Measurements from ENCODE around the gene ZP1.
"Not testable (repeated sequence)": the region's sequence is repeated elsewhere in the genome, so short reads cannot be mapped to it uniquely, and the experiment has no call there.

The ZP1 gene, protein sequence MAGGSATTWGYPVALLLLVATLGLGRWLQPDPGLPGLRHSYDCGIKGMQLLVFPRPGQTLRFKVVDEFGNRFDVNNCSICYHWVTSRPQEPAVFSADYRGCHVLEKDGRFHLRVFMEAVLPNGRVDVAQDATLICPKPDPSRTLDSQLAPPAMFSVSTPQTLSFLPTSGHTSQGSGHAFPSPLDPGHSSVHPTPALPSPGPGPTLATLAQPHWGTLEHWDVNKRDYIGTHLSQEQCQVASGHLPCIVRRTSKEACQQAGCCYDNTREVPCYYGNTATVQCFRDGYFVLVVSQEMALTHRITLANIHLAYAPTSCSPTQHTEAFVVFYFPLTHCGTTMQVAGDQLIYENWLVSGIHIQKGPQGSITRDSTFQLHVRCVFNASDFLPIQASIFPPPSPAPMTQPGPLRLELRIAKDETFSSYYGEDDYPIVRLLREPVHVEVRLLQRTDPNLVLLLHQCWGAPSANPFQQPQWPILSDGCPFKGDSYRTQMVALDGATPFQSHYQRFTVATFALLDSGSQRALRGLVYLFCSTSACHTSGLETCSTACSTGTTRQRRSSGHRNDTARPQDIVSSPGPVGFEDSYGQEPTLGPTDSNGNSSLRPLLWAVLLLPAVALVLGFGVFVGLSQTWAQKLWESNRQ

DNA sequence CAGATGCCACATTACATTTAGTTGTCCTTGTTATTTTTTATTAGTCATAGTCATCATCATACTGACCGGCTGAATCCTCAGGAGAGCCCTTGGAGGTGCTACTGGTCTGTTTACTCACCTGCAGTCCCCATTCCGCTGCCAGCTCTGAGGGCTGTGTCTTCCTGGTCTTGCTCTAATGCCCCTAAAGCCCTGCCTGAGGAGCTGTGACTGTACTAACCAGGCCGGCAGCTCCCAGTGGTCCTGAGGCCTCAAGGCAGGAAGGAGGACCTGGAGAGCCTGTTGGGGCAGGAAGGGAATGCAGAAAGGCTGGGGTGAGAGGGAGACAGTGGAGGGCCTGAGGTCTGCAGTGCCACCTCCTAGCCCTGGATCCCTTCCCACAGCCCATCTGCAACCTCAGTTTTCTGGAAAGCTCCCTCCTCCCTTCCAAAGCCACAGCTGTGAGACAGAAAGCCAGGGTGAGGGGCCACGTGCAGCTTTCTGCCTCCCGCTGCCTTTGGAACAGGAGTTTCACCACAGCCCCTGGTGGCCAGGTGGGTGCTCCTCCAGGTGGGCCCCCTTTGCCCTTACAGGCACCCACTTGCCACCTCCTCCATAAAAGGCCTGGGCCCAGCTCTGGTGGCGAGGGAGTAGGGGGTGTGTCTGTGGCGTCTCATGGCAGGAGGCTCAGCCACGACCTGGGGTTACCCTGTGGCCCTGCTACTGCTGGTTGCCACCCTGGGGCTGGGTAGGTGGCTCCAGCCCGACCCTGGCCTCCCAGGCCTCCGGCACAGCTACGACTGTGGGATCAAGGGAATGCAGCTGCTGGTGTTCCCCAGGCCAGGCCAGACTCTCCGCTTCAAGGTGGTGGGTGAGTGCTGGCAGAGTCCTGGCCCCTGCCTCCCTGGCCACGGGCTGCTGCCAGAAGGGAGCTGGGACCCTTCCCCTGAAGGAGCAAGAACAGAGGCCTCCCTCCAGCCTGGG is at the start of gene ZP1:
Gene ZP1 (plus strand): TSS at position 632 of the 960 bp plus-strand sequence. CDS start 20 bp downstream, at position 652.
- peak; percentile 30 for DNase-seq

DNA sequence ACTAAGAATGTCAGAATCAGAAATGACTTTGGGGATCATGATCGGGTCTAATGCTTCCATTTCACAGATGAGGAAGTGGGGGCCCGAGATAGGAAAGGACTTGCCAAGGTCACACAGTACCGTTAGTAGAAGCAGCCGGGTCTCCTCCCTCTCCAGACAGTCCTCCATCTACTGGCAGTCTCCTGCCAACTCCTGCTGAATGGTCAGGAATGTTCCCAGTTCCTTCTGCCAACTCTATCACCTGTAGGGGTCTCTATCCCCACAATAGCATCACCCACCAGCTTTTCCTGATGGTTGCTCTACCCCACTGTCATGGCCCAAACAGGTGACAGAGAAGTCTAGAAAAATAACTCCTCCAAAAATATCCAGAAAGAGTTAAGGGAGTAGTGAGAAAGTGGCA is 49.3 kb upstream of the ZP1 start:
- DNase-seq = no peak

DNA sequence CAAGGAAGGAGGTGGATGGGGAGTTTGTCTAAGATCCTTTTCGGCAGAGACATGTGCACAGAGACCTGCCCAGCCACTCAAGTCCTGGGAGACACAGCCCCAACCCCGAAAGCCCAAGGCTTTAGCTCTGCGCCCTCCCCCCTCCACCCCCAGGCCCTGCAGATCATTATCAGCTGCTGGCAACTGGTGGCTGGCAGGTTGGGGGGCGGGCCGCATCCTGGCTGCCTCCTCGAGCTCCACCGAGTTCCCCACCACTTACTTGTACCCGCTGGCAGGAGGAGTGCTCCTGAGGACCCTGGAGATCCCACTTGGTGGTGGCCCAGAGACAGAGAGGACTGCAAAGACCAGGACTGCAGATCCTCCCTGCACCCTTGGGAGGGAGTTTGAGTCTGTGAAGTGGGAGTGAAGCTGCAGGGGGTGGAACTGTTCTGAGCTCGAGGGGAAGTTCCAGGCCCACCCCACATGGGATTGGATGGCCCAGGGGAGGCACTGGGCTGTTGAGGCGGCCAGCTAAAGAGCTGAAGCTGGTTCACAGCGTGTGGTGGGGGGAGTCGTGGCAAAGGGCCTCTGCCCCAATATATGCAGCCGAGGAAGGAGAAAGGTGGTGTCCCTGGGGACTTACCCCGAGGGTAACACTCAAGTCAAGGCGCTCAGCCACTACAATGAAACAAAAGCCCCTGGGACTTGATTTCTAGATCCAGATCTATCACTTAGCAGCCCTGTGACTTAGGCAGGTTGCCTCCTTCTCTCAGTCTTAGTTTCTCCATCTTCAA is 45.3 kb upstream of the ZP1 start:
- no peak for DNase-seq

DNA sequence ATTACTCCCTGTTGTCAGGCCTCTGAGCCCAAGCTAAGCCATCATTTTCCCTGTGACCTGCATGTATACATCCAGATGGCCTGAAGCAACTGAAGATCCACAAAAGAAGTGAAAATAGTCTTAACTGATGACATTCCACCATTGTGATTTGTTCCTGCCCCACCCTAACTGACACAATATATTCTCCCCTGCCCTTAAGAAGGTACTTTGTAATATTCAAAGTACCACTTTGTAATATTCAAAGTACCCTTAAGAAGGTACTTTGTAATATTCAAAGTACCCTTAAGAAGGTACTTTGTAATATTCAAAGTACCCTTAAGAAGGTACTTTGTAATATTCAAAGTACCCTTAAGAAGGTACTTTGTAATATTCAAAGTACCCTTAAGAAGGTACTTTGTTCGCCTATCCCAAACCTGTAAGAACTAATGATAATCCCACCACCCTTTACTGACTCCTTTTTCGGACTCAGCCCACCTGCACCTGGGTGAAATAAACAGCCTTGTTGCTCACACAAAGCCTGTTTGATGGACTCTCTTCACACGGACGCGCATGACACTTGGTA is 43.5 kb upstream of the ZP1 start:
- DNase-seq = not testable (repeated sequence)

DNA sequence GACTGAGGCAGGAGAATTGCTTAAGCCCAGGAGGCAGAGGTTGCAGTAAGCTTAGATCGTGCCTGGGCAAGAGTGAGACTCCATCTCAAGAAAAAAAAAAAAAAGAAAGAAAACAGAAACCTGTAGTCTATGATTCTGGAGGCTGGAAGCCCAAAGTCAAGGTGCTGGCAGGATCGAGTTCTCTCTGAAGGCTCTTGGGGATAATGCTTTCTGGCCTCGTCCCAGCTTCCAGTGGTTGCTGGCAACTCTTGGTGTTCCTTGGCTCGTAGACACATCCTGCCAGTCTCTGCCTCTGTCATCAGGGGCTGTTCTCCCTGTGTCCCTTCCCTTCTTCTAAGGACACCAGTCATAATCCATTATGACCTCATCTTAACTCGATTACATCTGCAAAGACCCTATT is 42.2 kb upstream of the ZP1 start:
- DNase-seq = no peak

DNA sequence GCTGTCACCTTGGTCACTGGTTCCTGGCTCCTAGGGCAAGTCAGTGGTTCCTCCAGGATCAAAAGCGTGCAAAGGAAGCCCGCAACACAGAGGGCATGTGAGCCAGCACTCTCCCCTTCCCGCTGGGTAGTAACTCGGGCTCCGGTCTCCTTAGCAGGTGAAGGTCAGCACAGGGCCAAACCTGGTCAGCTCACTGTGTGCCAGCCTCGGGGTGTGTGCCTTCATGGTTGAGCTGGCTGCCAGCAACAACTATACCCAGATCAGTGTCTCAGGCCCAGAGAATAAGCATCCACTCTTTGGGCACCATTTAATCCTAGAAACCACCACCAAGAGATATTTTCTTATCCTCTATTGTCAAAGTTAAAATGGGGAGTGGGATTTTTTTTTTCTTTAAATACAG is 41.6 kb upstream of the ZP1 start:
- DNase-seq = no peak

DNA sequence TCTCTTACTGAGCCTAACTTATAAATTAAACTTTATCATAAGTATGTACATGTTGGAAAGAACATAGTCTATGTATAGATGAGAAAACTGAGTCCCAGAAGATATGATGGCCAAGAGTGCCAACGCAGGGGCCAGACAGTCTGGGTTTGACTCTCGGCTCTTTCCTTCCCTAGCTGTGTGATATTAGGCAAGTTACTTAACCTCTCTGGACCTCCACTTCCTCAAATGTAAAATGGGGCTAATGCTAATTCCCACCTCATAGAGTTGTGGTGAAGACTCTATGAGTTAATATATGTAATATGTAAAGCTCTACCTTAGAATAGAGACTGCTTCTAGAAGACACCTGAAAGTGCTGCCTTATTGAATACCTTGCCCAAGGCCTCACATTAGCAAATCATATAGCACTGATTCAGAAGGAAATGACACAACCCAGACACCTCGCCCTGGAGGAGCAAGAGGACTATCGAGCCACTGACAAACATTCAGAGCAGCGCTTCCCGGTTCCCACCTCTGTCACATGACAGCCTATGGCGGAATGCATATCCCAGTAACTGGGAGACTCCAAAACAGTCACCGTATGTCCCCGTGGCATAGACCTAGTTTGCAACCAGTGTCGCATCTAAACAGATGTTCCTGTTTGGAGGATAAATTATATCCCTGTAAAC is 36.7 kb upstream of the ZP1 start:
- no peak for DNase-seq

DNA sequence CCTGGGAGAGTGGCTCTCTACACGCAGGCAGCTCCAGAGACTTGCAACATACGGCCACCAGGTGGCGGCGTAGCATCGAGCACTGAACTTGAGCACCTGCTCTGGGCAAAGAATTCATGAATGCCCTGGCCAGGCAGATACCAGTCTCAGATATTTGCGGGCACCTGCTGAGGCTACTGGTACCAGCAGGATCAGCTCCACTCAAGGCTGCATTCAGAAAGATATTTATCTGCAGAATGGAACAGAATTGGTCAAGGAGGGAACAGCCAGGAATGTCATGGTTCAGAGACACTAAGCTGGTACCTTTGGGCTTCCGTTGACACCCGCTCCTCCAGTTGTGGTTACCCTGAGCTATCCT is 36.2 kb upstream of the ZP1 start:
- peak; percentile 92 for DNase-seq

DNA sequence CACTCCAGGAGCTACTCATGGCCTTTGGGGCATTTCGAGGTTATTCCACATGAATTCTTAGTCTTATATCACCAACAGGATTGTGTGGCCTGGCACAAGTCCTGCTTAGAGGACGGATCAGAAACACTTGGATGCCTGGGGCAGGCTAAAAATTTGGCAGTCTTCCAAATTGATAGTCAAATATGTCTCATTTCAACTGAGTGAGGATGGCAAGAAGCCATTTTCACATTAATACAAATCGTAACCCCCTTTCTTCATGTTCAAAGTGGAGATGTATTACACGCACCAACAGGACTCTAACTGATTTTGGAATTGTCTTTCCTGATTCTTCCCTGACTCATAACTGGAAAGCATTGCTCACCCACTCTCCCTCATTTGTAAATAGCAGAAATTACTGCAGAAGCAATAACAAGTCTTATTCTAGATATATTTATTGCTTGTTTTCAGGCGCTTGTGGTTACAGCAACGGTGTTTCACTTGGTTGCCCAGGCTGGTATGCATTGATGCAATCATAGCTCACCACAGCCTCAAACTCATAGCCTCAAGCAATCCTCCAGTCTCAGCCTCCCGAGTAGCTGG is 35.8 kb upstream of the ZP1 start:
- DNase-seq = peak; percentile 85

DNA sequence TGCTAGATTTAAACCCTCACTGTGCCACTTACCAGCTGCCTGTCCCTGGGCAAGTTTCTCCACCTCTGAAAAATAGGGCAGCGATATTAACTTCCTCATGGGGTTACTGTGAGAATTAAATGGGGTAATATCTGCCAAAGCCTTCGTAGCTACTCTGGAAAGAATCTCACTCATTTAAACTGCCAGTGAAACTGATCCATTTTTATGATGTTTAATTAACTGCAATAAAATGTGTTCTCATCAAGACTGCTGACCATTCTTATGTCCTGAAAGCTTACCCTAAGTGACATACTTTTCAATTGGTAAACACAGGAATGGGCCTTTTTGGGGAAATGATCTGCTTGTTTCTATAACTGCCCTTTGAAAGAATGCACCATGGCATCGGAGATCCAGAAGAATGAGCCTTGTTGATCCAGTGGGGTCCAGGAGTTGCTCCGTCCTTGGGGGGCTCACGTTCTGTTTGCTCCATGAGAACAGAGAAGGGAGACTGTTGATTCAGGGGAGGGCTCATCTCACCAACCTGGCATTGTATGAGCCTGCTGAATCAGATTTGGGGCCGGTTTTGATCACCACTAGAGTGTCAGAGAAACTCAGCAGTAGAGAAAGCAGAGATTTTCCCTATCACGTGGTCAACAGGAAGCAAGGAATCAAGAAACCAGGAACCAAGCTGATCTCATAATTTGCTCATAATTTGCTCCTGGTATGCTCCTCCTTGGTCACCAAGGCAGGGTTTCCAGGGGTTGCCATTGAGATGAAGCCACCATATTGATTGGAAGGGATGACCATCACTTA is 32.4 kb upstream of the ZP1 start:
- DNase-seq = no peak

DNA sequence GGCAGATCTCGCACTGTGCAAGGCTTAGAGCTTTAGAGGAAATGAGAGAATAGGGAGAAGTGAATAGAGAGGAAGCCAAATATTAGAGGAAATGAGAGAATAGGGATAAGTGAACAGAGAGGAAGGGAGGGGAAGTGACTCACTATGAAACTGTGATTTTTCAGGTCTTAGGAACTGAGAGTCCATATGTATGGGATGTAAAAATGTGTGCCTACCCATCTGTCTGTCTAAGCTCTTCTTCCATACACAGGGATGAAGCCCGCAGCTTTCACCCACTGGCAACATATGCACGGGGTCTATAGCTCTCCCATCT is 31.9 kb upstream of the ZP1 start:
- no peak for DNase-seq

DNA sequence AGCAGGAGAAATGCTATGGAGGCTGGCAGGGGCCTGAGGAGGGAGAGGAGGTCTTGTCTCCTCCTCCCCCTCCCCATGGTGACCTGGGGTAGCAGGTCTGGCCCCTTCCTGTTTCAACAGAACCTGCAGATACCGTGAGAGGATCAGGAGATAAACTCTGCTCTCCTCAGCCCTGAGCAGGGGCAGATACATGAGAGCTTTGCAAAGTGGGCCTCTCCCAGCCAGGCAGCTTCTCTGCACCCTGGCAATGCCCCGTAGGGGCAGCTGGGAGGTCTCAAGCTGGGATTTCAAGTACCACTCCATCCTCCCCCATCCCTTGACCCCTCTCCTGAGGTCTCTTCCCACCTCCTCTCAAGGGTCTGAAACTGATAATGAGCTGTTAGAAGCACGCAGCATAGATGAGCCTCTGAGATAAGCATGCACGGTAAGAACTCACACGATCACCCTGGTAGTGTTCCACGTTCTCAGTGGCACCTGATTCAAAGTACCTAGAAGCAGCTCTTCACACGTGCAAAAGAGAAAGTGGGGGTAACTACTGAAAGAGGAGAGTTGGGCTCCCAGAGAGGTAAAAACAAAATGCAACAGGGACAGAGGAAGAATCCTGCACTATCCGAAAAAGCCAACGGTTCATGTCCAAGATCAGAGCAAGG is 30.4 kb upstream of the ZP1 start:
- no peak for DNase-seq

DNA sequence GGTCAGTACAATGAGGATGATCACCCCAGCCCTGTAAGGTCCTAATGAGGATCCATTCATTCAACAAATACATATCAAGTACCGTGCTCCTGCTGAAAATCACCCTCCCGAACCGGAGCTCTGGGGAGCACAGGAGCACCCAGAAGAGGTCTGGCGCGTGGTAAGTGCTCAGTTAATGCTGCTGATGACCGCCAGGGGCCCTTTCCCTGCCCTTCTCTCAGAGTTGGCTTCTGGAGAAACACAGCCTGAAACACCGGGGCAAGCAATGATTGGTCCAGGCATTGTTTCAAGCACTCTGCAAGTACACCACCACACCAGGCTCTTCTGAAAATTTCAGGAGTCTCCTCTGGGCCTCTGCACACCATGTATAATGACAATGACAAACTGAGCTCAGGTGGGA is 29.2 kb upstream of the ZP1 start:
- DNase-seq = no peak

DNA sequence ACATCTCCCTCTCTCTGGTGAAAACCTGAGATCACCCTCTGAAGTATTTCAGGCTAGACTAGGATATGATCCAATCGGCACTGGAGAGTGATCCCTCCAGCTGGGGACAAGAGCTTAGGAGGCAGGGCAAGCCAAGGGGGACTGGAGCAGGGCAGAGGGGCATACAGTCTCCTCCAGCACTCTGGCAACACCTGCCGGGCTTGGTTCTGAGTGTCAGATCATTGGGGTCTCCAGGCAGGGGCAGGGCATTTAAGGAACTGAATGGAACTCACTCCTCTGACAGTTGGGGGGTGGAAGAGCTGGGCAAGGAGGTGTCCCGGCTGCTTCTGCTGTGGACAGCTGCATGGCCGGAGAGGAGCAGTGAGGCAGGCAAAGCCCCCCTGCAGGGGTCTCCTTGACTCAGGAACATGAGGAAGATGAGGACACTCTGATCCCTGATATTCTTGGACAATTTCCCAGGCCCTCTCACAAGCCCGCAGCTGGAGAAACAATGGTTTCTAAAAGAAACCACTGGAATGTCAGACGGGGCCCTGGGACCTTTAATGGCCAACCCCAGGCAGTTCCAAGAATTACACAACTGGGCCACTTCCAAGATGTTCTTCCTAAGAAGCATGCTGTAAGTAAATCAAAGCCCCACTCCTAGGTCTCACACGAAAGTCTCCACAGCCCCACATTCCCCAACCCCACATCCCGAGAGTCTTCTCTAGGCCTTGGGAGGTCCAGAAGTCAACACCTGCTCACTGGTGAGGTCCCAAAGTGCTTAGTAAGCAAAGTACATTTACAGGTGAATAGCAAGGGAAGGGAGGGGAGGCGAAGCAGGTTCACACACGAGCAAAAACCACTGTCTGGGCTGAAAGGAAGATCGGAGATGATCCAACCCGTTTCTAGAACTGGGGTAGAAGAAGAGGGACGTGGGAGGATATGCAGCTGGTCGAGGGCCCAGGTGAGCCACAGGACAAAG is 26.6 kb upstream of the ZP1 start:
- no peak for DNase-seq

DNA sequence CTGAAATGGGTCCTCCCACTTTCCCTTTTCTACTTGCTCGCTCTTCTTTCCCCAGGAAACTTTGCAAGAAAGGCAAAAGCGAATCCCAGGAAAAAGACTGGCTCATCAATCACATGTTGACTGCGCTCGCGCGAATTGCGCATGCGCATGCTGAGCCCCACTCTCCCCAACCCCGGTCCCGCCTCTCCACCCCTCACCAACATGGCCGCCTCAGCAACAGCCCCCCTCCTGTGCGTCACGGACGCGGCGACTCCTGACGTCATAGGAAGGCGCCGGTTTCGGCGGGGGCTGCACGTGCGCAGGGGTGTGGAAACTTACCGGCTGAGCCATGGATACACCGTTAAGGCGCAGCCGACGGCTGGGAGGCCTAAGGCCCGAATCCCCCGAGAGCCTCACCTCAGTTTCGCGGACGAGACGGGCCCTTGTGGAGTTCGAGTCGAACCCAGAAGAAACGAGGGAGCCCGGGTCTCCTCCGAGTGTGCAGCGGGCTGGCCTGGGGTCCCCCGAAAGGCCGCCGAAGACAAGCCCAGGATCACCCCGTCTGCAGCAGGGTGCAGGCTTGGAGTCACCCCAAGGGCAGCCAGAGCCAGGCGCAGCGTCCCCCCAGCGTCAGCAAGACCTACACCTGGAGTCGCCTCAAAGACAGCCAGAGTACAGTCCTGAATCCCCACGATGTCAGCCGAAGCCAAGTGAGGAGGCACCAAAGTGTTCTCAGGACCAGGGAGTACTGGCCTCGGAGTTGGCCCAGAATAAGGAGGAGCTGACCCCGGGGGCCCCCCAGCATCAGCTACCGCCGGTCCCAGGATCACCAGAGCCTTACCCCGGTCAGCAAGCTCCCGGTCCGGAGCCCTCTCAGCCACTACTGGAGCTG is 25.3 kb upstream of the ZP1 start, which contains the start of gene CCDC86:
Gene CCDC86 (plus strand): TSS at position 317 of the 871 bp plus-strand sequence. CDS start 12 bp downstream, at position 329.
- peak; percentile 87 for DNase-seq

DNA sequence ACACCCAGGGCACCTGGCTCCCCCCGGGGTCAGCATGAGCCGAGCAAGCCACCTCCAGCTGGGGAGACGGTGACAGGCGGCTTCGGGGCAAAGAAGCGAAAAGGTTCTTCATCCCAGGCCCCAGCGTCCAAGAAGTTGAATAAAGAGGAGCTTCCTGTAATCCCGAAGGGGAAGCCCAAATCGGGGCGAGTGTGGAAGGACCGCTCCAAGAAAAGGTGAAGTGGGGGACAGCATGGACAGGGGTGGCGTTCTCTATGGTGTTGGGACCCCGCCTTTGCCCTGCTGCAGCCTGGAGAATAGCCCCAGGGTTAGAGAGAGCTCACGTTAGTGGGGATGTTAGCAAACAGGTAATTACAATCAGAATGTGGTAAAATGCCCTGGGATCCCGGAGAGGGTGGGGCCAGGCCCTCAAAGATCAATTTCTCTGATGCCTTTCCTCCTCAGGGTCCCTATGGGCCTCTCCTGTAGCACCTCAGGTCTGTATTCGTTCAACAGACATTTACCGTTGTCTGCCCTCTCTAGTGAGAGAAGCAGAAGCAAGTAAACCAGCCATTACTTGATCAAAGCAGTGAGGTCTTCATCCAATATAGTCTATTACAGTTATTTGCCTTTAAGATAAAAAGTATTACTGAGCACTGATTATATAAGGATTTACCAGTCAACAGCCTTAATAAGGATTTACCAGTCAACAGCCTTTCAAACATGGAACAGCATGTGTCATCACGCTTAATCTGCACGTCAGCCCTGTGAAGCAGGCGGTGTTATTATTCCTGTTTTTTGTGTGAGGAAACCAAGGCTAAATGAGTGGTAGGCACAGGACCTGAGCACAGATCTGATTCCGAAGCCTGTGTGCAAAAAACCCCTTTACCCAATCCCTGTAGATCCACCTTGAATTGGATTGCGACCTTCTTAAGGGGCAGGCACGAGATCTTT is 24.4 kb upstream of the ZP1 start:
- no peak for DNase-seq
